ENCODE data around the gene OGN.

Gene OGN

GRCh38 chr9:92359394-92359995 is 44.9 kb downstream of the OGN start:
- Mint-ChIP-seq H3K27ac (ENCODE audit: low read depth) (no peak overlapping the region), H3K4me1 (no peaks in the 10 kb centered on the region), H3K9me3 (peaks cover 13% of the 10 kb centered on the region), H3K27me3 (no peaks in the 10 kb centered on the region), H3K4me3 (no peak overlapping the region), H3K36me3 (ENCODE audit: insufficient read depth) (no peaks in the 10 kb centered on the region)
- ATAC-seq (replicated peaks; ENCODE audit: extremely low read depth, poor library complexity, severe bottlenecking) (no peak), DNase-seq (ENCODE audit: low spot score in 2 of 2) (no peak)

- DNase-seq (ENCODE audit: low spot score in 2 of 2): no peak
- H3K9me3 Mint-ChIP-seq: peaks cover 11% of the 10 kb centered on the region
- ATAC-seq (replicated peaks; ENCODE audit: extremely low read depth, poor library complexity, severe bottlenecking): no peak
- H3K27ac Mint-ChIP-seq (ENCODE audit: low read depth): no peak overlapping the region
- H3K27me3 Mint-ChIP-seq: no peaks in the 10 kb centered on the region
- no peak overlapping the region for H3K4me3 Mint-ChIP-seq
- no peaks in the 10 kb centered on the region for H3K4me1 Mint-ChIP-seq
- H3K36me3 Mint-ChIP-seq (ENCODE audit: insufficient read depth): no peaks in the 10 kb centered on the region
These were observed 51.3 kb downstream of the OGN start for GRCh38 chr9:92353051-92353450.

GRCh38 chr9:92350740-92351133 is 53.6 kb downstream of the OGN start:
- H3K4me1 Mint-ChIP-seq: no peaks in the 10 kb centered on the region
- DNase-seq (ENCODE audit: low spot score in 2 of 2): no peak
- H3K27ac Mint-ChIP-seq (ENCODE audit: low read depth): no peak overlapping the region
- no peaks in the 10 kb centered on the region for H3K27me3 Mint-ChIP-seq
- H3K9me3 Mint-ChIP-seq: peaks cover 6% of the 10 kb centered on the region
- no peaks in the 10 kb centered on the region for H3K36me3 Mint-ChIP-seq (ENCODE audit: insufficient read depth)
- no peak for ATAC-seq (replicated peaks; ENCODE audit: extremely low read depth, poor library complexity, severe bottlenecking)
- no peak overlapping the region for H3K4me3 Mint-ChIP-seq

GRCh38 chr9:92349771-92350739 is 54.3 kb downstream of the OGN start:
- Mint-ChIP-seq H3K27me3 (no peaks in the 10 kb centered on the region), H3K36me3 (ENCODE audit: insufficient read depth) (no peaks in the 10 kb centered on the region), H3K9me3 (peaks cover 6% of the 10 kb centered on the region), H3K4me3 (no peak overlapping the region), H3K4me1 (no peaks in the 10 kb centered on the region), H3K27ac (ENCODE audit: low read depth) (no peak overlapping the region)
- ATAC-seq (replicated peaks; ENCODE audit: extremely low read depth, poor library complexity, severe bottlenecking) (no peak), DNase-seq (ENCODE audit: low spot score in 2 of 2) (no peak)

GRCh38 chr9:92345582-92345981 is 58.8 kb downstream of the OGN start:
- DNase-seq (ENCODE audit: low spot score in 2 of 2): no peak
- peaks cover 5% of the 10 kb centered on the region for H3K9me3 Mint-ChIP-seq
- no peak overlapping the region for H3K4me3 Mint-ChIP-seq
- peaks cover 3% of the 10 kb centered on the region for H3K36me3 Mint-ChIP-seq (ENCODE audit: insufficient read depth)
- H3K27ac Mint-ChIP-seq (ENCODE audit: low read depth): no peak overlapping the region
- H3K4me1 Mint-ChIP-seq: no peaks in the 10 kb centered on the region
- ATAC-seq (replicated peaks; ENCODE audit: extremely low read depth, poor library complexity, severe bottlenecking): no peak
- H3K27me3 Mint-ChIP-seq: no peaks in the 10 kb centered on the region

GRCh38 chr9:92342825-92343488 is 61.4 kb downstream of the OGN start:
- Mint-ChIP-seq H3K27me3 (no peaks in the 10 kb centered on the region), H3K4me1 (no peaks in the 10 kb centered on the region), H3K9me3 (peaks cover 5% of the 10 kb centered on the region), H3K27ac (ENCODE audit: low read depth) (no peak overlapping the region), H3K4me3 (no peak overlapping the region), H3K36me3 (ENCODE audit: insufficient read depth) (peaks cover 4% of the 10 kb centered on the region)
- ATAC-seq (replicated peaks; ENCODE audit: extremely low read depth, poor library complexity, severe bottlenecking): no peak
- no peak for DNase-seq (ENCODE audit: low spot score in 2 of 2)

- H3K4me1 Mint-ChIP-seq: no peaks in the 10 kb centered on the region
- DNase-seq (ENCODE audit: low spot score in 2 of 2): no peak
- no peaks in the 10 kb centered on the region for H3K27me3 Mint-ChIP-seq
- no peak for ATAC-seq (replicated peaks; ENCODE audit: extremely low read depth, poor library complexity, severe bottlenecking)
- H3K4me3 Mint-ChIP-seq: no peak overlapping the region
- peaks cover 4% of the 10 kb centered on the region for H3K36me3 Mint-ChIP-seq (ENCODE audit: insufficient read depth)
- H3K27ac Mint-ChIP-seq (ENCODE audit: low read depth): no peak overlapping the region
- H3K9me3 Mint-ChIP-seq: peaks cover 5% of the 10 kb centered on the region
These were observed 62.8 kb downstream of the OGN start for GRCh38 chr9:92341578-92341977.

GRCh38 chr9:92333282-92333634 is 71.1 kb downstream of the OGN start:
- Mint-ChIP-seq H3K9me3 (no peaks in the 10 kb centered on the region), H3K4me3 (no peak overlapping the region), H3K4me1 (no peaks in the 10 kb centered on the region), H3K27ac (ENCODE audit: low read depth) (no peak overlapping the region), H3K27me3 (no peaks in the 10 kb centered on the region), H3K36me3 (ENCODE audit: insufficient read depth) (peaks cover 2% of the 10 kb centered on the region)
- no peak for ATAC-seq (replicated peaks; ENCODE audit: extremely low read depth, poor library complexity, severe bottlenecking)
- DNase-seq (ENCODE audit: low spot score in 2 of 2): no peak

Measured in central memory CD8-positive, alpha-beta T cell (primary cell).